Neural cell (in vitro differentiated cells): ENCODE data around the gene FGF21.

Experiments used
- EP300 ChIP-seq: fragments of 450-650 bp; conservative IDR thresholded peaks from 2 replicates; pipeline ENCODE4 v1.6.1; 2014; ENCODE audit warnings: antibody characterized with exemption, mild to moderate bottlenecking, moderate library complexity; ENCODE audit not compliant: poor library complexity, severe bottlenecking
- POLR2AphosphoS5 ChIP-seq: IDR thresholded peaks from 2 replicates; pipeline ENCODE4 v1.6.1; 2012
- TAF1 ChIP-seq: IDR thresholded peaks from 2 replicates; pipeline ENCODE4 v1.6.1; 2012; ENCODE audit warnings: low read depth

DNA sequence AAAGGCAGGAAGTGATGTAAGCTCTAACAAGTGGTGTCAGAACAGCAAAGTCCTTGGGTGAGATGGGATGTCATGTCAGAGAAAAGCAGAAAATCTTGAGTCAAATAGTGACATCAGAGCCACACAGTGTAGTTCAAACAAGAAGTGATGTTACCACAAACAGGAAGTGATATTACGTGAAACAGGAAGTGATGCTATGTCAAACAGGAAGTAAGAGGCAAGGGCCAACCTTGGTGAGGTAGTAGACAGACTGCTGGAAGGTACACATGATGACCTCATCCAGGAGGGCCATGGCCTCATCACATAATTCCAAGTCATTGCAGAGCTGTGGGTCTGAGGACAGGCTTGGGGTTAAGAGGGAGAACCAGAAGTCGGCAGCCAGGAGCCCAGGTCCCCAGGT is 28.8 kb upstream of the FGF21 start:
- TF ChIP-seq POLR2AphosphoS5 (no peak), TAF1 (no peak), EP300 (no peak)
